ENCODE results near the gene ARSJ. TPM values are rescaled to one million over a fixed set of nuclear protein-coding genes. Genes with fewer than 3 reads are reported as not detected.

The ARSJ gene
- total RNA-seq, 1 experiment from 2014 or later: 16.4 TPM

GRCh38 chr4:113873508-113873907 lies 105.9 kb downstream of the ARSJ start:
- H3K4me3 ChIP-seq (ENCODE audit: low read length): no peak overlapping the region
- no peaks in the 10 kb centered on the region for H3K4me1 ChIP-seq (ENCODE audit: insufficient read depth, low read length)
- H3K79me2 ChIP-seq (ENCODE audit: low read length): no peaks in the 10 kb centered on the region
- H3K27ac ChIP-seq (ENCODE audit: low read length): no peak overlapping the region
- H3K9me3 ChIP-seq (ENCODE audit: low read length): no peaks in the 10 kb centered on the region
- ATAC-seq (no peak), DNase-seq (no peak)
- no peak overlapping the region for H3K4me2 ChIP-seq (ENCODE audit: low read length)
- intact Hi-C loops (cut with micrococcal nuclease): no loop called here
- POLR2A ChIA-PET (ENCODE audit: unreplicated experiment): no interaction called here
- TF ChIP-seq EZH2phosphoT487 (IDR thresholded peaks at IDR 0.05; ENCODE audit: borderline replicate concordance, low read length) (no peak), CTCF (conservative IDR thresholded peaks at IDR 0.05; ENCODE audit: low read depth, low read length) (no peak), EZH2 (IDR thresholded peaks at IDR 0.05; ENCODE audit: low read length, unreplicated experiment) (no peak)
- no peak overlapping the region for H2AFZ ChIP-seq (ENCODE audit: low read length)
- no peaks in the 10 kb centered on the region for H3K36me3 ChIP-seq (ENCODE audit: low read depth, low read length)
- CTCF ChIA-PET: interaction anchor here (0.6 kb wide), 1 partner anchor 459 kb away, joined by 10 read pairs; no protein-coding TSS in a partner anchor
- no peaks in the 10 kb centered on the region for H3K27me3 ChIP-seq (ENCODE audit: low read length)
- no TSS peak for BruUV-seq (replicated peaks)
- no peak overlapping the region for H3K9ac ChIP-seq (ENCODE audit: low read length)
- no peaks in the 10 kb centered on the region for H3F3A ChIP-seq (ENCODE audit: low read length, unreplicated experiment)
- H4K20me1 ChIP-seq (ENCODE audit: low read length): no peaks in the 10 kb centered on the region
- no peaks in the 10 kb centered on the region for H3K9me2 ChIP-seq (replicated peaks; ENCODE audit: low read length)

GRCh38 chr4:113872426-113873260 lies 106.8 kb downstream of the ARSJ start:
- Histone ChIP-seq H3K27me3 (ENCODE audit: low read length) (no peaks in the 10 kb centered on the region), H2AFZ (ENCODE audit: low read length) (no peak overlapping the region), H3K9ac (ENCODE audit: low read length) (no peak overlapping the region), H3K36me3 (ENCODE audit: low read depth, low read length) (no peaks in the 10 kb centered on the region), H3K27ac (ENCODE audit: low read length) (no peak overlapping the region), H3K4me1 (ENCODE audit: insufficient read depth, low read length) (no peaks in the 10 kb centered on the region), H3K4me3 (ENCODE audit: low read length) (no peak overlapping the region), H3K79me2 (ENCODE audit: low read length) (no peaks in the 10 kb centered on the region), H3F3A (ENCODE audit: low read length, unreplicated experiment) (no peaks in the 10 kb centered on the region), H4K20me1 (ENCODE audit: low read length) (no peaks in the 10 kb centered on the region), H3K9me2 (replicated peaks; ENCODE audit: low read length) (no peaks in the 10 kb centered on the region), H3K9me3 (ENCODE audit: low read length) (no peaks in the 10 kb centered on the region), H3K4me2 (ENCODE audit: low read length) (no peak overlapping the region)
- ChIA-PET POLR2A (ENCODE audit: unreplicated experiment) (no interaction called here), CTCF (no interaction called here)
- BruUV-seq (replicated peaks): no TSS peak
- no peak for ATAC-seq
- DNase-seq: no peak
- intact Hi-C loops (cut with micrococcal nuclease): no loop called here
- TF ChIP-seq CTCF (conservative IDR thresholded peaks at IDR 0.05; ENCODE audit: low read depth, low read length): no peak
- no peak for TF ChIP-seq EZH2phosphoT487 (IDR thresholded peaks at IDR 0.05; ENCODE audit: borderline replicate concordance, low read length)
- no peak for TF ChIP-seq EZH2 (IDR thresholded peaks at IDR 0.05; ENCODE audit: low read length, unreplicated experiment)

GRCh38 chr4:113871080-113871479 lies 108.4 kb downstream of the ARSJ start:
- H2AFZ ChIP-seq (ENCODE audit: low read length): no peak overlapping the region
- POLR2A ChIA-PET (ENCODE audit: unreplicated experiment): no interaction called here
- intact Hi-C loops (cut with micrococcal nuclease): no loop called here

More at GRCh38 chr4:113871080-113871479, 108.4 kb downstream of the ARSJ start:
- Histone ChIP-seq H3K4me1 (ENCODE audit: insufficient read depth, low read length) (no peaks in the 10 kb centered on the region), H3K9me3 (ENCODE audit: low read length) (no peaks in the 10 kb centered on the region), H4K20me1 (ENCODE audit: low read length) (no peaks in the 10 kb centered on the region), H3F3A (ENCODE audit: low read length, unreplicated experiment) (no peaks in the 10 kb centered on the region), H3K4me3 (ENCODE audit: low read length) (no peak overlapping the region), H3K27ac (ENCODE audit: low read length) (no peak overlapping the region), H3K9me2 (replicated peaks; ENCODE audit: low read length) (no peaks in the 10 kb centered on the region), H3K79me2 (ENCODE audit: low read length) (no peaks in the 10 kb centered on the region), H3K27me3 (ENCODE audit: low read length) (no peaks in the 10 kb centered on the region), H3K4me2 (ENCODE audit: low read length) (no peak overlapping the region), H3K9ac (ENCODE audit: low read length) (no peak overlapping the region), H3K36me3 (ENCODE audit: low read depth, low read length) (no peaks in the 10 kb centered on the region)
- TF ChIP-seq EZH2 (IDR thresholded peaks at IDR 0.05; ENCODE audit: low read length, unreplicated experiment): no peak
- TF ChIP-seq EZH2phosphoT487 (IDR thresholded peaks at IDR 0.05; ENCODE audit: borderline replicate concordance, low read length): no peak
- no peak for TF ChIP-seq CTCF (conservative IDR thresholded peaks at IDR 0.05; ENCODE audit: low read depth, low read length)
- DNase-seq: no peak
- no TSS peak for BruUV-seq (replicated peaks)
- CTCF ChIA-PET: no interaction called here
- ATAC-seq: no peak
